Esophagus squamous epithelium (tissue), 4 donors: Measurements from ENCODE around the gene TSEN2.

ENCODE experiments used
- CTCF ChIP-seq, 6 experiments: fragments of 450-650 bp in 4 of 6; fragments of 200-600 bp in 2 of 6; sonication (generic) in 2 of 6; IDR thresholded peaks; one replicate each; pipeline ENCODE4 v1.5.1; 2016 to 2019; ENCODE audit warnings: antibody characterized with exemption in 6 of 6, mild to moderate bottlenecking in 4 of 6, moderate library complexity in 4 of 6
- POLR2A ChIP-seq, 4 donors: fragments of 450-650 bp; IDR thresholded peaks; one replicate each; pipeline ENCODE4 v1.6.1; 2017; ENCODE audit warnings: antibody characterized with exemption in 4 of 4, mild to moderate bottlenecking in 4 of 4, moderate library complexity in 3 of 4

GRCh38 chr3:12477256-12477655 is 7.0 kb upstream of the TSEN2 start:
- no peak for TF ChIP-seq POLR2A (IDR thresholded peaks at IDR 0.05)
- no peak for TF ChIP-seq CTCF (IDR thresholded peaks at IDR 0.05)
